MM.1S (cell line): ENCODE data around the gene DCAF6.
"Not testable (repeated sequence)": the region's sequence is repeated elsewhere in the genome, so short reads cannot be mapped to it uniquely, and the experiment has no call there.

ENCODE experiments used
- DNase-seq: peaks from one replicate; pipeline ENCODE4 v3.0.0-alpha.2; 2015
- H2AFZ ChIP-seq: fragments of 300-600 bp; sonication (generic); 2 replicates; pipeline ENCODE4 v1.6.0; 2016; ENCODE audit warnings: antibody characterized with exemption, low read length
- H3F3A ChIP-seq: fragments of 300-600 bp; sonication (generic); 2 replicates; pipeline ENCODE4 v1.6.1; 2016; ENCODE audit warnings: mild to moderate bottlenecking, antibody characterized with exemption, low read length, moderate library complexity, mixed read lengths; ENCODE audit not compliant: insufficient read depth
- H3K27ac ChIP-seq: fragments of 300-600 bp; sonication (generic); 2 replicates; pipeline ENCODE4 v1.5.1; 2016; ENCODE audit warnings: mild to moderate bottlenecking, low read length
- H3K27me3 ChIP-seq: fragments of 300-600 bp; sonication (generic); replicated peaks from 2 replicates; pipeline ENCODE4 v1.6.0; 2016; ENCODE audit warnings: low read length; ENCODE audit not compliant: insufficient read depth
- H3K36me3 ChIP-seq: fragments of 300-600 bp; sonication (generic); replicated peaks from 2 replicates; pipeline ENCODE4 v1.6.1; 2016; ENCODE audit warnings: mild to moderate bottlenecking, low read length, mixed read lengths; ENCODE audit not compliant: insufficient read depth
- H3K4me1 ChIP-seq: fragments of 300-600 bp; sonication (generic); 2 replicates; pipeline ENCODE4 v1.6.1; 2016; ENCODE audit warnings: low read length, mixed read lengths
- H3K4me2 ChIP-seq: fragments of 300-600 bp; sonication (generic); 2 replicates; pipeline ENCODE4 v1.6.0; 2016; ENCODE audit warnings: low read depth, low read length
- H3K4me3 ChIP-seq: fragments of 300-600 bp; sonication (generic); 2 replicates; pipeline ENCODE4 v1.5.1; 2016; ENCODE audit warnings: low read length, mixed read lengths
- H3K79me2 ChIP-seq: fragments of 300-600 bp; sonication (generic); 2 replicates; pipeline ENCODE4 v1.6.1; 2016; ENCODE audit warnings: mixed run types, low read length, mixed read lengths
- H3K9ac ChIP-seq: fragments of 300-600 bp; sonication (generic); 2 replicates; pipeline ENCODE4 v1.6.1; 2016; ENCODE audit warnings: low read length, mixed read lengths
- H3K9me2 ChIP-seq: fragments of 300-600 bp; sonication (generic); replicated peaks from 2 replicates; pipeline ENCODE4 v1.6.1; 2016; ENCODE audit warnings: mild to moderate bottlenecking, low read length, mixed read lengths; ENCODE audit not compliant: insufficient read depth
- H3K9me3 ChIP-seq: fragments of 300-600 bp; sonication (generic); replicated peaks from 2 replicates; pipeline ENCODE4 v1.6.1; 2016; ENCODE audit warnings: mild to moderate bottlenecking, low read length, mixed read lengths; ENCODE audit not compliant: insufficient read depth
- H4K20me1 ChIP-seq: fragments of 300-600 bp; sonication (generic); 2 replicates; pipeline ENCODE4 v1.6.1; 2016; ENCODE audit warnings: mild to moderate bottlenecking, low read length, moderate library complexity, mixed read lengths; ENCODE audit not compliant: insufficient read depth
- CTCF ChIP-seq: fragments of 300-600 bp; sonication (generic); IDR thresholded peaks from 2 replicates; pipeline ENCODE4 v1.5.1; 2016; ENCODE audit warnings: antibody characterized with exemption, low read length, mixed read lengths
- EZH2 ChIP-seq: fragments of 300-600 bp; sonication (generic); optimal IDR thresholded peaks from 2 replicates; pipeline ENCODE3; 2017; ENCODE audit warnings: low read depth, mild to moderate bottlenecking, antibody characterized with exemption, low read length, mixed read lengths
- EZH2phosphoT487 ChIP-seq: fragments of 300-600 bp; sonication (generic); IDR thresholded peaks from 2 replicates; pipeline ENCODE4 v1.6.1; 2018; ENCODE audit warnings: antibody characterized with exemption, low read length

DCAF6 gene

GRCh38 chr1:168050880-168051279 lies 114.4 kb downstream of the DCAF6 start:
- Histone ChIP-seq H3K9me3 (no peaks in the 10 kb centered on the region), H3K4me3 (no peak overlapping the region)

GRCh38 chr1:168053681-168054080 lies 117.2 kb downstream of the DCAF6 start:
- Histone ChIP-seq H3K27ac (no peak overlapping the region), H3K4me3 (no peak overlapping the region)
- TF ChIP-seq EZH2phosphoT487 (no peak), EZH2 (no peak), CTCF (no peak)

More at GRCh38 chr1:168050880-168051279, 114.4 kb downstream of the DCAF6 start:
- Histone ChIP-seq H3K4me1 (peaks cover 6% of the 10 kb centered on the region), H3K27ac (no peak overlapping the region), H3K79me2 (no peaks in the 10 kb centered on the region), H3K9ac (no peak overlapping the region), H4K20me1 (no peaks in the 10 kb centered on the region), H2AFZ (no peak overlapping the region), H3K9me2 (no peaks in the 10 kb centered on the region), H3K27me3 (no peaks in the 10 kb centered on the region), H3K4me2 (no peak overlapping the region), H3K36me3 (no peaks in the 10 kb centered on the region; the same call in 1 of the 2 replicates), H3F3A (no peaks in the 10 kb centered on the region)
- TF ChIP-seq EZH2phosphoT487: no peak
- DNase-seq: no peak

GRCh38 chr1:168054117-168054516 lies 117.6 kb downstream of the DCAF6 start:
- TF ChIP-seq CTCF (no peak), EZH2phosphoT487 (no peak), EZH2 (no peak)
- Histone ChIP-seq H3K9me2 (no peaks in the 10 kb centered on the region), H2AFZ (no peak overlapping the region), H4K20me1 (no peaks in the 10 kb centered on the region), H3K27me3 (no peaks in the 10 kb centered on the region), H3K4me1 (peaks cover 6% of the 10 kb centered on the region), H3K79me2 (no peaks in the 10 kb centered on the region), H3K36me3 (no peaks in the 10 kb centered on the region), H3K4me3 (no peak overlapping the region), H3K4me2 (no peak overlapping the region), H3K9ac (no peak overlapping the region), H3K9me3 (no peaks in the 10 kb centered on the region), H3K27ac (no peak overlapping the region), H3F3A (no peaks in the 10 kb centered on the region)
- DNase-seq: peak; percentile 25

More at GRCh38 chr1:168053681-168054080, 117.2 kb downstream of the DCAF6 start:
- H2AFZ ChIP-seq: no peak overlapping the region
- peaks cover 6% of the 10 kb centered on the region for H3K4me1 ChIP-seq
- no peaks in the 10 kb centered on the region for H3K79me2 ChIP-seq
- H4K20me1 ChIP-seq: no peaks in the 10 kb centered on the region
- no peaks in the 10 kb centered on the region for H3K27me3 ChIP-seq
- H3K9me2 ChIP-seq: no peaks in the 10 kb centered on the region
- H3K4me2 ChIP-seq: no peak overlapping the region
- H3K9me3 ChIP-seq: no peaks in the 10 kb centered on the region
- DNase-seq: no peak
- H3F3A ChIP-seq: no peaks in the 10 kb centered on the region
- no peak overlapping the region for H3K9ac ChIP-seq
- no peaks in the 10 kb centered on the region for H3K36me3 ChIP-seq

GRCh38 chr1:168056152-168056551 lies 119.7 kb downstream of the DCAF6 start:
- not testable (repeated sequence) for H3K9me2 ChIP-seq, H3K36me3 ChIP-seq, H3K27ac ChIP-seq, H2AFZ ChIP-seq, H3K4me3 ChIP-seq, H3K9me3 ChIP-seq, H3K4me1 ChIP-seq, H3K27me3 ChIP-seq, H4K20me1 ChIP-seq, H3K9ac ChIP-seq, H3K4me2 ChIP-seq, H3K79me2 ChIP-seq, H3F3A ChIP-seq, DNase-seq
